ENCODE measurements around the gene HEBP1. TPM values are rescaled to one million over a fixed set of nuclear protein-coding genes. Genes with fewer than 3 reads are reported as not detected.

The HEBP1 gene
- total RNA-seq, 1 donor from 2014 or later = 109 TPM

DNA sequence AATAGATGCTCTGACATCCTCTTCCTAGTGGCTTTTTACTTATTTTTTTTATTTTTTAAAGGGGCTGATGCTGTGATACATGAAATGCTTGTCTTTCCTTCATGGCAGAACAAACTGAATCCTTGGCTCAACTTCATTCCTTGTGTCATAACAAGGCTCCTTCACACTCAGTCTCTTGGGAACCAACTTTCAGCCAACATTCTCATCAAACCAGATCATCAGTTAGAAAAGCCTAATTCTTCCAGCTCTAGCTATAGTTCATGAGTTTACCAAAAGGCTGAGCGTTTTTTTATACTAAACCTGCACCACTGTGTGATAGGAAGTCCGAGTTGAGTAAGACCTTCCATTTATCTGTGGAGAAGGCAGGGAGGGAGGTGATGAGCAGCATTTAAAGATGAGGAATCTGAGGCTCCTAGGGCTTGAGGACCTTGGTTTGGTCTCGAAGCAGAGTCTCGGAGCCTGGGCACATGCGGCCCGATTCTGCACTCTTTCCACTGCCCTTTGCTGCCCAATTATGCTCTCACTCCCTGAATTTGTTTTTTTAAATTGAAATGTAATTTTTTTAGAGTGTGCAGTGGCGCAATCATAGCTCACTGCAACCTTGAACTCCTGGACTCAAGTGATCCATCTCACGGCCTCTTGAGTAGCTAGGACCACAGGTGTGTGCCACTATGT is 56.3 kb downstream of the HEBP1 start:
- no peaks in the 10 kb centered on the region for H3K36me3 Mint-ChIP-seq (ENCODE audit: insufficient read depth)
- no peak overlapping the region for H3K27ac Mint-ChIP-seq
- no peak overlapping the region for H3K4me3 Mint-ChIP-seq (ENCODE audit: low read depth)
- TF ChIP-seq, protein P1, sequence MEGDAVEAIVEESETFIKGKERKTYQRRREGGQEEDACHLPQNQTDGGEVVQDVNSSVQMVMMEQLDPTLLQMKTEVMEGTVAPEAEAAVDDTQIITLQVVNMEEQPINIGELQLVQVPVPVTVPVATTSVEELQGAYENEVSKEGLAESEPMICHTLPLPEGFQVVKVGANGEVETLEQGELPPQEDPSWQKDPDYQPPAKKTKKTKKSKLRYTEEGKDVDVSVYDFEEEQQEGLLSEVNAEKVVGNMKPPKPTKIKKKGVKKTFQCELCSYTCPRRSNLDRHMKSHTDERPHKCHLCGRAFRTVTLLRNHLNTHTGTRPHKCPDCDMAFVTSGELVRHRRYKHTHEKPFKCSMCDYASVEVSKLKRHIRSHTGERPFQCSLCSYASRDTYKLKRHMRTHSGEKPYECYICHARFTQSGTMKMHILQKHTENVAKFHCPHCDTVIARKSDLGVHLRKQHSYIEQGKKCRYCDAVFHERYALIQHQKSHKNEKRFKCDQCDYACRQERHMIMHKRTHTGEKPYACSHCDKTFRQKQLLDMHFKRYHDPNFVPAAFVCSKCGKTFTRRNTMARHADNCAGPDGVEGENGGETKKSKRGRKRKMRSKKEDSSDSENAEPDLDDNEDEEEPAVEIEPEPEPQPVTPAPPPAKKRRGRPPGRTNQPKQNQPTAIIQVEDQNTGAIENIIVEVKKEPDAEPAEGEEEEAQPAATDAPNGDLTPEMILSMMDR (IDR thresholded peaks at IDR 0.05; ENCODE audit: unreplicated experiment) = no peak
- H3K9me3 Mint-ChIP-seq (ENCODE audit: low read depth) = no peaks in the 10 kb centered on the region
- peaks cover 18% of the 10 kb centered on the region for H3K4me1 Mint-ChIP-seq (ENCODE audit: low read depth)
- DNase-seq (ENCODE audit: low spot score, unreplicated experiment) = no peak
- no peaks in the 10 kb centered on the region for H3K27me3 Mint-ChIP-seq

DNA sequence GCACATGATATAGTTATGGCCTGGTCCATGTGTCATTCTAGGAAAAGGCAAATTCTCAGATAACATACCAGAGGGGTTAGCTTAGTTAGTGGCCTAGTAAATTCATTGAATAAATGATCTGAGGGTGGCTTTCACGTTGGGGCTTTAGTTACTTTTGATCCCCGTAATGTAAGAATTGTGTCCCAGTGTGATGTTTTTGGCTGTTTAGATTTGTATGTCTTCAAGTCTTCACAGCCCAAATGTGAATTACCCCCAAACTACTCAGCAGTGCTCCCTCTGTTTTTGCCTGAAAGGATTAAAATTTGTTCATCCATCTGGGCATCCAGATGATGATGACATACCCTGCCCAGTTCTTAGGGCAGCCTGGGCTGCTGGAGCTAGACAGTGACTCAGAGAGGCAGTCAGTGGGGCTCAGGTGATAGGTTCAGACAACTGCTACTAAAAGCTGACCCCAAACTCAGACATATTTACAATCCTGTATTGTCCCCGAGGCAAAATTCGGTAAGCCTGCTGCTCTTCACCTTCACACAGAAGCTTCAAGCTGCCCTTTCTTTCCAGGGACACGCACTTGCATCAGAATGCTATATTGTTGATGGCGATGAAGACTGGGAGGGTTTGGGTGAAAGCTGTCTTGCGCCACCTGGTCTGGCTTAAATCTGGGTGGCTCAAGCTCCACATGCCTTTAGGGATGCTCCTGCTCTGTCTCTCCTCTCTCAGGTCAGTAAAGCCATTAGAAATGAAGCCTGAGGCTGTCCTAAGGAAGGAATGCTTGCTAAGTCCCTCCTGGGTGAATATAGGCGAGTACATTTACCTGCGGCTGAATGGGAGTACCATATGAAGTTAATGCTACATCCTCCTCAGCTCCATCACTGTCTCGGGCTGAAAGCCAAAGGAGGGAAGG is 58.4 kb downstream of the HEBP1 start:
- Mint-ChIP-seq H3K4me3 (ENCODE audit: low read depth) (no peak overlapping the region), H3K36me3 (ENCODE audit: insufficient read depth) (no peaks in the 10 kb centered on the region), H3K27ac (no peak overlapping the region), H3K27me3 (no peaks in the 10 kb centered on the region), H3K4me1 (ENCODE audit: low read depth) (peaks cover 3% of the 10 kb centered on the region), H3K9me3 (ENCODE audit: low read depth) (no peaks in the 10 kb centered on the region)
- TF ChIP-seq, protein P1 (IDR thresholded peaks at IDR 0.05; ENCODE audit: unreplicated experiment) = no peak
- DNase-seq (ENCODE audit: low spot score, unreplicated experiment) = no peak

DNA sequence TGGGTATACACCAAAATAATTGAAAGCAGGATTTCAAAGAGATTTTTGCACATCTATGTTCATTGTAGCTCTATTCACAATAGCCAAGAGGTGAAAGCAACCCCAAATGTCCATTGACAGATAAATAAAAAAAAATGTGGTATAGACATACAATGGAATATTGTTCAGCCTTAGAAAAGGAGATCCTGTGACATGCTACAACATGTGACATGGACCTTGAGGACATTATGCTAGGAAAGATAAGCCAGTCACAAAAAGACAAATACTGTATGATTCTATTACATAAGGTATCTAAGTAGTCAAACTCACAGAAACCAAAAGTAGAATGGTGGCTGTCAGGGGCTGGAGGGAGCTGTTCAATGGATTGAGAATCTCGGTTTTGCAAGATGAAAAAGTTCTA is 60.2 kb downstream of the HEBP1 start:
- TF ChIP-seq, protein P1 (IDR thresholded peaks at IDR 0.05; ENCODE audit: unreplicated experiment) = no peak
- Mint-ChIP-seq H3K27me3 (no peaks in the 10 kb centered on the region), H3K4me3 (ENCODE audit: low read depth) (no peak overlapping the region), H3K9me3 (ENCODE audit: low read depth) (no peaks in the 10 kb centered on the region), H3K27ac (no peak overlapping the region), H3K4me1 (ENCODE audit: low read depth) (peaks cover under 1% of the 10 kb centered on the region), H3K36me3 (ENCODE audit: insufficient read depth) (no peaks in the 10 kb centered on the region)
- DNase-seq (ENCODE audit: low spot score, unreplicated experiment) = no peak

DNA sequence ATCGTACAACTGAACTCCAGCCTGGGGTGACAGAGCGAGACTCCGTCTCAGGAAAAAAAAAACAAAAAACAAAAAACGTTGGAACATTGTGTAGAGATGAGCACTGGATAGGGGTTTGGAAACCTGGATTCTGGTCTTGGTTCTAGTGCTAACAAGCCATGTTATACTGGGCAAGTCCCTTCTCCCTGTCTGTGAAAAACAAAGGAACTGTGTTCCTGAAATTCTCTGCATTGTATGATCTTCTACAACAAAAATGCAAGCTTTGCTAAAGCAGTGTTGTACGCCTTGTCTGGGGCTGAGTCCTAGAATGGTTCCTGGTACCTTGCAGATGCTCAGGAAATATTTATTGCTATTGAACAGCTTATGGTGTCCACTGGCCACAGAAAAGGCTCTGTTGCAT is 61.5 kb downstream of the HEBP1 start:
- Mint-ChIP-seq H3K9me3 (ENCODE audit: low read depth) (no peaks in the 10 kb centered on the region), H3K4me3 (ENCODE audit: low read depth) (no peak overlapping the region), H3K4me1 (ENCODE audit: low read depth) (peaks cover 14% of the 10 kb centered on the region), H3K27ac (no peak overlapping the region), H3K27me3 (no peaks in the 10 kb centered on the region), H3K36me3 (ENCODE audit: insufficient read depth) (no peaks in the 10 kb centered on the region)
- no peak for DNase-seq (ENCODE audit: low spot score, unreplicated experiment)
- TF ChIP-seq, protein P1 (IDR thresholded peaks at IDR 0.05; ENCODE audit: unreplicated experiment) = no peak

- TF ChIP-seq, protein P1 (IDR thresholded peaks at IDR 0.05; ENCODE audit: unreplicated experiment) = no peak
- H3K36me3 Mint-ChIP-seq (ENCODE audit: insufficient read depth) = no peaks in the 10 kb centered on the region
Observed at GRCh38 chr12:12936983-12937491, 63.0 kb downstream of the HEBP1 start.

More at GRCh38 chr12:12936983-12937491, 63.0 kb downstream of the HEBP1 start:
- no peak for DNase-seq (ENCODE audit: low spot score, unreplicated experiment)
- Mint-ChIP-seq H3K27ac (peak overlapping the region; percentile 15), H3K27me3 (no peaks in the 10 kb centered on the region), H3K9me3 (ENCODE audit: low read depth) (no peaks in the 10 kb centered on the region), H3K4me1 (ENCODE audit: low read depth) (peaks cover 14% of the 10 kb centered on the region), H3K4me3 (ENCODE audit: low read depth) (no peak overlapping the region)
